GM12878 (cell line): ENCODE data around the gene RPL26. TPM values are rescaled to one million over a fixed set of nuclear protein-coding genes. Genes with fewer than 3 reads are reported as not detected.

Experiments
- ATAC-seq: fragments of 200-7000 bp; cut with Tn5 transposase; 3 replicates; pipeline ENCODE4 v1.9.1; 2020; ENCODE audit warnings: mild to moderate bottlenecking, moderate library complexity
- BruUV-seq: library from RNA; stranded (reverse); fragments of 400-500 nt; replicated peaks from 2 replicates; lab custom pipeline; 2021; lab: Mats Ljungman, UMichigan
- CTCF ChIA-PET: fragments of 300-600 bp; sonication (Branson Sonifier 250); formaldehyde crosslinking; extraction: SDS; loops from one replicate; lab custom pipeline; 2021; ENCODE audit warnings: inconsistent platforms; lab: Yijun Ruan, JAX
- POLR2A ChIA-PET: fragments of 350-600 bp; formaldehyde crosslinking; extraction: SDS; loops from one replicate; lab custom pipeline; 2021; ENCODE audit warnings: inconsistent platforms; lab: Charles Lee
- RAD21 ChIA-PET: fragments of 300-600 bp; sonication (Branson Sonifier 250); formaldehyde crosslinking; loops from one replicate; lab custom pipeline; 2023; ENCODE audit warnings: antibody characterized with exemption; ENCODE audit not compliant: unreplicated experiment; lab: Charles Lee
- SMC1A ChIA-PET: fragments of 300-600 bp; sonication (Branson Sonifier 250); formaldehyde crosslinking; loops from one replicate; lab custom pipeline; 2023; ENCODE audit not compliant: unreplicated experiment, uncharacterized antibody; lab: Charles Lee
- DNase-seq: peaks from one replicate; pipeline ENCODE4 v3.0.0-alpha.2; 2011; ENCODE audit warnings: low read depth, low spot score
- FAIRE-seq: peaks from 3 replicates; lab custom pipeline; 2011; peaks lifted over from hg19 to GRCh38; lab: Jason Lieb, UNC
- H2AFZ ChIP-seq: 2 replicates; pipeline ENCODE4 v1.6.0; 2011; ENCODE audit warnings: low read depth, low read length, control low read depth; ENCODE audit not compliant: control insufficient read depth
- H3K27ac ChIP-seq: 2 replicates; pipeline ENCODE4 v1.5.1; 2011; ENCODE audit warnings: control low read depth; ENCODE audit not compliant: control insufficient read depth, insufficient read depth
- H3K27me3 ChIP-seq, 2 experiments: replicated peaks in 1 of 2; 2 replicates each; pipeline versions ENCODE4 v1.6.0 to v1.6.1; 2011; ENCODE audit warnings: low read length in 1 of 2; ENCODE audit not compliant: control insufficient read depth in 2 of 2, insufficient read depth in 2 of 2
- H3K36me3 ChIP-seq, 2 experiments: 2 replicates each; pipeline ENCODE4 v1.5.1; 2011; ENCODE audit warnings: low read length in 1 of 2; ENCODE audit not compliant: control insufficient read depth in 2 of 2, insufficient read depth in 2 of 2
- H3K4me1 ChIP-seq: 2 replicates; pipeline ENCODE4 v1.6.1; 2011; ENCODE audit warnings: mild to moderate bottlenecking, low read length, moderate library complexity, mixed read lengths; ENCODE audit not compliant: control insufficient read depth, insufficient read depth
- H3K4me2 ChIP-seq: 2 replicates; pipeline ENCODE4 v1.6.0; 2011; ENCODE audit warnings: control low read depth; ENCODE audit not compliant: control insufficient read depth, insufficient read depth
- H3K4me3 ChIP-seq: fragments of 200-600 bp; sonication (generic); 2 replicates; pipeline ENCODE4 v1.5.1; 2016
- H3K79me2 ChIP-seq: 2 replicates; pipeline ENCODE4 v1.6.0; 2011; ENCODE audit warnings: low read length; ENCODE audit not compliant: control insufficient read depth, insufficient read depth
- H3K9ac ChIP-seq: 2 replicates; pipeline ENCODE4 v1.8.0; 2011; ENCODE audit warnings: low read length, control low read depth, mixed read lengths; ENCODE audit not compliant: control insufficient read depth, insufficient read depth
- H3K9me3 ChIP-seq: replicated peaks from 3 replicates; pipeline ENCODE4 v1.5.1; 2011; ENCODE audit warnings: mild to moderate bottlenecking, low read length; ENCODE audit not compliant: control insufficient read depth, insufficient read depth
- H4K20me1 ChIP-seq: 2 replicates; pipeline ENCODE4 v1.6.0; 2011; ENCODE audit not compliant: control insufficient read depth, insufficient read depth
- IRF4 ChIP-seq: IDR thresholded peaks from 2 replicates; pipeline ENCODE4 v1.6.1; 2011; ENCODE audit warnings: low read depth, low read length
- JUNB ChIP-seq: IDR thresholded peaks from 2 replicates; pipeline ENCODE4 v1.6.1; 2016; ENCODE audit warnings: antibody characterized with exemption, mild to moderate bottlenecking
- KAT2A ChIP-seq: conservative IDR thresholded peaks from 2 replicates; pipeline ENCODE4 v1.6.1; 2011; ENCODE audit warnings: low read depth, low read length; ENCODE audit not compliant: control insufficient read depth
- MYB ChIP-seq: fragments of 150-350 bp; IDR thresholded peaks from 2 replicates; pipeline ENCODE4 v1.6.1; 2014; ENCODE audit warnings: mild to moderate bottlenecking, low read depth, low read length, borderline replicate concordance
- RB1 ChIP-seq: fragments of 450-650 bp; formaldehyde crosslinking; IDR thresholded peaks from 2 replicates; pipeline ENCODE4 v1.6.1; 2017; ENCODE audit warnings: mild to moderate bottlenecking, borderline replicate concordance
- SREBF2 ChIP-seq: IDR thresholded peaks from 2 replicates; pipeline ENCODE4 v1.6.1; 2012; ENCODE audit warnings: mild to moderate bottlenecking, low read length
- ZNF592 ChIP-seq: fragments of 450-650 bp; IDR thresholded peaks from 2 replicates; pipeline ENCODE4 v1.6.1; 2017; ENCODE audit warnings: mild to moderate bottlenecking, moderate library complexity
- ZNF687 ChIP-seq: fragments of 450-650 bp; IDR thresholded peaks from 2 replicates; pipeline ENCODE4 v1.6.1; 2017; ENCODE audit warnings: mild to moderate bottlenecking, moderate library complexity
- whole genome bisulfite sequencing: methylation state at CpG from one replicate; pipeline ENCODE4 v1.1.6; 2016; ENCODE audit warnings: low lambda C conversion rate; ENCODE audit not compliant: insufficient replicate concordance, insufficient coverage; ENCODE audit errors: missing lambda C conversion rate; 5-methylcytosine and 5-hydroxymethylcytosine counted together
- in situ Hi-C: fragments of 300-500 bp; cut with MboI; formaldehyde crosslinking; loops from 9 replicates; pipeline ENCODE4 v1.14.3; 2018; ENCODE audit warnings: mixed read lengths
- intact Hi-C: fragments of 100-400 bp; cut with micrococcal nuclease; formaldehyde crosslinking; loops from one replicate; pipeline ENCODE4 v1.14.2; 2022; ENCODE audit not compliant: unreplicated experiment
- polyA plus RNA-seq, 11 experiments: library from polyadenylated mRNA; depleted of rRNA in 4 of 11; unstranded in 6 of 11; stranded (reverse) in 5 of 11; fragments of >200 nt; fragmentation: Nextera tagmentation in 4 of 11; fragmentation: Illumina TruSeq in 1 of 11; extraction: Ambion mirVana in 4 of 11; extraction: Trizol in 1 of 11; gene quantifications; 1 replicate in 1 of 11; 2 replicates in 10 of 11; pipeline versions ENCODE4 v1.2.1 to v1.2.3, GENCODE V29; 2011 to 2016; ENCODE audit warnings: inconsistent platforms in 2 of 11, missing spikeins in 2 of 11, low read depth in 1 of 11
- total RNA-seq, 4 experiments: library from RNA; depleted of rRNA in 3 of 4; stranded (reverse); fragments of >200 nt in 3 of 4; fragmentation: Illumina TruSeq in 1 of 4; extraction: Trizol in 1 of 4; gene quantifications; 2 replicates each; pipeline versions ENCODE4 v1.2.1 to v1.2.3, GENCODE V29; 2013 to 2021

Gene RPL26
- total and polyA plus RNA-seq, 10 of the 15 experiments (the other 5 are each of a cell fraction or from before 2014, with no cell fraction given) = 1,451 to 9,244 (median 4,326) TPM

GRCh38 chr17:8368193-8368592 lies 14.8 kb downstream of the RPL26 start:
- H4K20me1 ChIP-seq = no peaks in the 10 kb centered on the region
- H3K27ac ChIP-seq = no peak overlapping the region
- in situ Hi-C loops (no loop called here), intact Hi-C loops (no loop called here)
- no peak overlapping the region for H2AFZ ChIP-seq
- ATAC-seq (no peak), FAIRE-seq (no peak), DNase-seq (no peak)
- RAD21 ChIA-PET = no interaction called here
- no peak overlapping the region for H3K4me3 ChIP-seq
- TF ChIP-seq IRF4 = no peak
- no peak for TF ChIP-seq ZNF687
- no peak for TF ChIP-seq RB1
- TF ChIP-seq JUNB = no peak
- no peak for TF ChIP-seq ZNF592
- TF ChIP-seq KAT2A = no peak
- TF ChIP-seq MYB = no peak
- no peak for TF ChIP-seq SREBF2
- no peaks in the 10 kb centered on the region for H3K4me1 ChIP-seq
- H3K4me2 ChIP-seq = no peak overlapping the region
- SMC1A ChIA-PET = no interaction called here
- POLR2A ChIA-PET = no interaction called here
- H3K9me3 ChIP-seq = no peaks in the 10 kb centered on the region
- CTCF ChIA-PET = no interaction called here
- no peak overlapping the region for H3K9ac ChIP-seq
- peaks cover 0 to 8% of the 10 kb centered on the region in 2 experiments; a peak in 1 of 4 replicates for H3K36me3 ChIP-seq
- WGBS = 74% methylated on average over 3 of the region's 3 CpGs
- no TSS peak for BruUV-seq
- no peaks in the 10 kb centered on the region for H3K79me2 ChIP-seq
- no peaks in the 10 kb centered on the region for H3K27me3 ChIP-seq
